Endodermal cell (in vitro differentiated cells): ENCODE data around the gene DGCR6L. TPM values are rescaled to one million over a fixed set of nuclear protein-coding genes. Genes with fewer than 3 reads are reported as not detected.
"Not testable (repeated sequence)": the region's sequence is repeated elsewhere in the genome, so short reads cannot be mapped to it uniquely, and the experiment has no call there.

Source experiments
- DNase-seq: peaks from one replicate; pipeline ENCODE4 v3.0.0-alpha.2; 2017
- H3K27ac ChIP-seq: 2 replicates; pipeline ENCODE4 v1.5.1; 2013; ENCODE audit warnings: mild to moderate bottlenecking, low read depth, low read length, moderate library complexity
- H3K27me3 ChIP-seq: 2 replicates; pipeline ENCODE4 v1.6.1; 2013; ENCODE audit warnings: mild to moderate bottlenecking, low read length, moderate library complexity; ENCODE audit not compliant: insufficient read depth, control insufficient read depth, poor library complexity, severe bottlenecking
- H3K36me3 ChIP-seq: 2 replicates; pipeline ENCODE4 v1.7.0; 2013; ENCODE audit warnings: mild to moderate bottlenecking, low read length, moderate library complexity; ENCODE audit not compliant: control insufficient read depth, insufficient read depth
- H3K4me1 ChIP-seq: one replicate; pipeline ENCODE4 v1.7.0; 2013; ENCODE audit warnings: low read length; ENCODE audit not compliant: control insufficient read depth, insufficient read depth
- H3K4me3 ChIP-seq: 2 replicates; pipeline ENCODE4 v1.5.1; 2013; ENCODE audit warnings: mild to moderate bottlenecking, low read length, moderate library complexity
- H3K9ac ChIP-seq: 2 replicates; pipeline ENCODE4 v1.6.1; 2013; ENCODE audit warnings: mild to moderate bottlenecking, low read length, moderate library complexity; ENCODE audit not compliant: poor library complexity, severe bottlenecking; ENCODE audit errors: extremely low read depth
- H3K9me3 ChIP-seq: 2 replicates; pipeline ENCODE4 v1.6.1; 2013; ENCODE audit warnings: mild to moderate bottlenecking, low read length, moderate library complexity; ENCODE audit not compliant: control insufficient read depth
- H3K27ac Mint-ChIP-seq: 2 replicates; pipeline ENCODE4 v1.8.0; 2020; ENCODE audit warnings: mixed read lengths
- H3K27me3 Mint-ChIP-seq: 2 replicates; pipeline ENCODE4 v1.8.0; 2021; ENCODE audit warnings: mild to moderate bottlenecking, mixed read lengths; ENCODE audit not compliant: insufficient read depth
- H3K36me3 Mint-ChIP-seq: 2 replicates; pipeline ENCODE4 v1.8.0; 2020; ENCODE audit warnings: low read depth, mixed read lengths
- H3K4me1 Mint-ChIP-seq: 2 replicates; pipeline ENCODE4 v1.8.0; 2020; ENCODE audit warnings: mixed read lengths
- H3K4me3 Mint-ChIP-seq: 2 replicates; pipeline ENCODE4 v1.8.0; 2020; ENCODE audit warnings: mild to moderate bottlenecking, moderate library complexity, mixed read lengths
- H3K9me3 Mint-ChIP-seq: 2 replicates; pipeline ENCODE4 v1.8.0; 2020; ENCODE audit warnings: mild to moderate bottlenecking, mixed read lengths
- WGBS, 2 experiments: methylation state at CpG; one replicate each; pipeline versions ENCODE4 v1.1.5 to v1.1.7; 2013; ENCODE audit warnings: missing lambda C conversion rate in 2 of 2, mixed read lengths in 1 of 2; ENCODE audit not compliant: insufficient coverage in 1 of 2, insufficient read length in 1 of 2; 5-methylcytosine and 5-hydroxymethylcytosine counted together
- total RNA-seq, 2 donors: library from RNA; stranded (reverse); fragmentation: NEBNext Ultra II Directional in 1 of 2; extraction: Animal tissue kit (Norgen Biotek cat#: 25700) in 1 of 2; gene quantifications; 2 replicates in 1 of 2; 3 replicates in 1 of 2; pipeline ENCODE4 v1.2.1, GENCODE V29; 2021
- TF ChIP-seq, protein P1 (sequence below): fragments of 200-600 bp; sonication (generic); conservative IDR thresholded peaks from 2 replicates; pipeline ENCODE4 v1.5.0; 2021; ENCODE audit warnings: antibody characterized with exemption, mild to moderate bottlenecking

Gene DGCR6L
- total RNA-seq, 2 donors from 2014 or later: 51.3 to 53.7 TPM

DNA sequence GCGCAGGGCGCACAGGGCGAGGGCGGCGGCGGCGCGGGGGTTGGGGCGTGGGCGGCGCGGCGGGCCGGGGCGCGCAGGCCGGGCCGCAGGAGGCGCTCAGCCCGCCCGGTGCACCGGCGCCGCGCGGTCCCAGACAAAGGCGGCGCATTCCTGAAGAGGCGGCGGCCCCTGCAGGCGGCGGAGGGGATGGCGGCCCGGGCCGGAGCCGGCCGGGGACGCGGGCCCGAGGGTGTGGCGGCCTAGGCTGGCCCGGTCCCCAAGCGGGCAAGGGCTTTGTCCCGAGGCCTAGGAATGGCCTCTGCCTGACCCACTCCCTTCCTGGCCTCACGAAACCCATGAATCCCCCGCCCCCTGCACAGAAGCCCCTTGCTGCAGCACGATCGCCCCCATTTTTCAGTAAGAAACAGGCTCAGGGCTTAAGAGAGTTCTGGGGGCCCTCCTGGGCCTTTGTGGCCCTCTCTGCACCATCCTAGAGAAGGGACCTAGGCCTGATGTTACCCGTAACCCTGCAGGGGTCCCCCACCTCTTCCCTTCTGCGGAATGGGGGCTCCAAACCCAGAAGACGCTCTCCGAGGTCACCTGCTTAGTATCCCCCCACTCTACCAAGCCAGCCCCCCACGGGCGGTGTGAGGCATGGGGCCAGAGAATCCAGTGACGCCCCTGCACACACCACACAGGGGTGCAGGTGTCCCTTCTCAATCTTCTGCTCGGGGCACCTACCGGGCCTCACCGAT lies 51.4 kb downstream of the DGCR6L start, which contains the start of gene RTN4R:
Gene RTN4R, minus strand, starts transcription at position 40 of the 734 bp plus-strand sequence. CDS start 226 bp downstream, outside the sequence.
- Mint-ChIP-seq H3K9me3 (no peaks in the 10 kb centered on the region), H3K36me3 (no peaks in the 10 kb centered on the region), H3K27me3 (no peaks in the 10 kb centered on the region), H3K4me1 (peaks cover 4% of the 10 kb centered on the region), H3K27ac (peak within 1 kb of the TSS; percentile 70), H3K4me3 (peak within 1 kb of the TSS; percentile 61)
- Histone ChIP-seq H3K4me3 (peak within 1 kb of the TSS; percentile 73), H3K9me3 (no peaks in the 10 kb centered on the region), H3K4me1 (no peaks in the 10 kb centered on the region), H3K36me3 (no peaks in the 10 kb centered on the region), H3K27ac (peak within 1 kb of the TSS; percentile 76), H3K9ac (peak within 1 kb of the TSS; percentile 38), H3K27me3 (no peaks in the 10 kb centered on the region)
- peak; percentile 89 for DNase-seq
- 17 to 33% methylated on average over 12 to 55 of the region's 58 CpGs for WGBS, 2 experiments
- TF ChIP-seq, protein P1, sequence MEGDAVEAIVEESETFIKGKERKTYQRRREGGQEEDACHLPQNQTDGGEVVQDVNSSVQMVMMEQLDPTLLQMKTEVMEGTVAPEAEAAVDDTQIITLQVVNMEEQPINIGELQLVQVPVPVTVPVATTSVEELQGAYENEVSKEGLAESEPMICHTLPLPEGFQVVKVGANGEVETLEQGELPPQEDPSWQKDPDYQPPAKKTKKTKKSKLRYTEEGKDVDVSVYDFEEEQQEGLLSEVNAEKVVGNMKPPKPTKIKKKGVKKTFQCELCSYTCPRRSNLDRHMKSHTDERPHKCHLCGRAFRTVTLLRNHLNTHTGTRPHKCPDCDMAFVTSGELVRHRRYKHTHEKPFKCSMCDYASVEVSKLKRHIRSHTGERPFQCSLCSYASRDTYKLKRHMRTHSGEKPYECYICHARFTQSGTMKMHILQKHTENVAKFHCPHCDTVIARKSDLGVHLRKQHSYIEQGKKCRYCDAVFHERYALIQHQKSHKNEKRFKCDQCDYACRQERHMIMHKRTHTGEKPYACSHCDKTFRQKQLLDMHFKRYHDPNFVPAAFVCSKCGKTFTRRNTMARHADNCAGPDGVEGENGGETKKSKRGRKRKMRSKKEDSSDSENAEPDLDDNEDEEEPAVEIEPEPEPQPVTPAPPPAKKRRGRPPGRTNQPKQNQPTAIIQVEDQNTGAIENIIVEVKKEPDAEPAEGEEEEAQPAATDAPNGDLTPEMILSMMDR: peak; percentile 75

DNA sequence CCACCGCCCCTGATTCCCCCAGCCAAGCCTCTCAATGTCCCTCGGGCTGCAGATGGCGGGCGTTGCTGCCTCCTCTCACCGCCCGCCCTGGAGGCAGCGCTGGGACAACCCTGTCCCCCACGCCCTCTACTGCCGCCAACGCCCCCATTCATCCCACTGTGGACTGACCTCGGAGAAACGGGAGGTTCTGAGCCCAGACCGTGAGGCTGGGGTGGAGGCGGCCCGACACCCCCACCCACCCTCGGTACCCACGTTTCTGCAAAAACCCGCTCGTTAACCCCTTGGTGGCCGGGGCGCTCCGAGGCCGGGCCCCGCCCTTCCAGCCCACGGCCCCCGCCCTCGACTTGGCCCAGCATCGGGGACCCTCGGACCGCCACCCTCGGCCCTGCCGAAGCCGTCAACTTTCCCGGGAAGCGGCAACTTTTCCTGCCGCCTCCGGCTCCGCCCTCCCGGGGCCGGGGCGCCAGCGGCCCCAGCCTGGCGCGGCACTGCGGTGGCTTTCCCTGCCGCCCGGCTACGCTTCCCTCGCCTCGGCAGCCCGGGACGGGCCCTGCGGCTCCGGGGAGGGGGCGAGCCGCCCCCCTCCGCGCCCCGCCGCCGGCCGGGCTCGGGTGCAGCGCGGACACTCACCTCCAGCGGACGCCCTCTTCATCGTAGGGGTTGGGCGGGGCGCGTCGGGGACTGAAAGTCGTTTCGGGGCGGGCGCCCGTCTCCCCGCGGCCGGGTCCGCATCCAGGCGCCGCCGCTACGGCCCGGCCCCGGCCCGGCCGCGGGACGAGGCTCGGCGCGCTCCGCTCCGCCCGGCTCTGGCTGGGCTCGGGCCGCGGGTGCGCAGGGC lies 52.2 kb downstream of the DGCR6L start:
- no peak overlapping the region for H3K27ac Mint-ChIP-seq
- Histone ChIP-seq H3K4me1 (no peaks in the 10 kb centered on the region), H3K4me3 (peak overlapping the region; percentile 73), H3K9ac (no peak overlapping the region), H3K27me3 (no peaks in the 10 kb centered on the region), H3K36me3 (no peaks in the 10 kb centered on the region), H3K27ac (peak overlapping the region; percentile 32), H3K9me3 (no peaks in the 10 kb centered on the region)
- no peaks in the 10 kb centered on the region for H3K27me3 Mint-ChIP-seq
- peak; percentile 71 for DNase-seq
- peak overlapping the region; percentile 61 for H3K4me3 Mint-ChIP-seq
- WGBS, 2 experiments: 0 to 1% methylated on average over 24 to 101 of the region's 101 CpGs
- TF ChIP-seq, protein P1: peak; percentile 31
- H3K4me1 Mint-ChIP-seq: peaks cover 4% of the 10 kb centered on the region
- no peaks in the 10 kb centered on the region for H3K9me3 Mint-ChIP-seq
- no peaks in the 10 kb centered on the region for H3K36me3 Mint-ChIP-seq

DNA sequence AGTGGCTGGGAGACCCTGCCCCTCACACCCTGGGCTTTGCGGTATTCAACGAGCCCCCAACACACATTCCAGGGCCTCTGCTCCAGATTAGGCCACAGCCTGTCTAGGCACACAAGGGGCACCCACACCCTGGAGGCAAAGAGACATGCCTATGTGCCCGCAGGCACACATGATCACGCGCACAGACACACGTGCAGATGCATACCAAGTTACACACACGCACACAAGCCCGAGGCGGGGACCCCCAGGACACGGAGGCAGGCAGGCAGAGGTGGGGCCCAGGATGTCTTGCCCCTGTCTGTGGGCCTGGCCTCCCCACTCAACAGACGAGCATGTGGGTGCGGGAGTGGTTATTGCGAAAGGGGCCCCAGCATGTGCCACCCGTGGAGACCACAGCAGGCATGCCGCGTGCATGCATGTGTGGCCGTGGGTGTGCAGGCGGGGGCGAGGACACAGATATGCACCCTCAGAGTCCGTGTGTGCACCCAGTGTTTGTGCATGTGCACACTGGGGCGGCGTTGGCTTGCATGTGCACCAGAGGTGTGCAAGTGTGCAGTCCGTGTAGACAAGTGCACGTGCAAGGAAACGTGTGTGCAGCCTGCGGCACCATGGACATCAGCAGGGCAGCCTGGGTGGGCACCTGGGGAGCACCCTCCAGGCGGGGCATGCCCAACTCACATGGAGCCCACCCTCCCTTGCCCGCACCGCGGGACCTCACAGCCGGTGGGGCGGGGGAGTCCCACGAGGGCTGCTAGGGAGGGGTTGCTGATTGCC lies 53.0 kb downstream of the DGCR6L start:
- H3K4me3 ChIP-seq: peak overlapping the region; percentile 73
- H3K4me3 Mint-ChIP-seq: peak overlapping the region; percentile 61
- 73 to 81% methylated on average over 8 to 33 of the region's 33 CpGs for WGBS, 2 experiments
- H3K4me1 ChIP-seq, H3K9me3 Mint-ChIP-seq, H3K27me3 Mint-ChIP-seq, H3K36me3 ChIP-seq, H3K36me3 Mint-ChIP-seq, H3K27me3 ChIP-seq, H3K4me1 Mint-ChIP-seq, DNase-seq, H3K9me3 ChIP-seq, H3K27ac Mint-ChIP-seq, H3K27ac ChIP-seq, H3K9ac ChIP-seq: not testable (repeated sequence)

DNA sequence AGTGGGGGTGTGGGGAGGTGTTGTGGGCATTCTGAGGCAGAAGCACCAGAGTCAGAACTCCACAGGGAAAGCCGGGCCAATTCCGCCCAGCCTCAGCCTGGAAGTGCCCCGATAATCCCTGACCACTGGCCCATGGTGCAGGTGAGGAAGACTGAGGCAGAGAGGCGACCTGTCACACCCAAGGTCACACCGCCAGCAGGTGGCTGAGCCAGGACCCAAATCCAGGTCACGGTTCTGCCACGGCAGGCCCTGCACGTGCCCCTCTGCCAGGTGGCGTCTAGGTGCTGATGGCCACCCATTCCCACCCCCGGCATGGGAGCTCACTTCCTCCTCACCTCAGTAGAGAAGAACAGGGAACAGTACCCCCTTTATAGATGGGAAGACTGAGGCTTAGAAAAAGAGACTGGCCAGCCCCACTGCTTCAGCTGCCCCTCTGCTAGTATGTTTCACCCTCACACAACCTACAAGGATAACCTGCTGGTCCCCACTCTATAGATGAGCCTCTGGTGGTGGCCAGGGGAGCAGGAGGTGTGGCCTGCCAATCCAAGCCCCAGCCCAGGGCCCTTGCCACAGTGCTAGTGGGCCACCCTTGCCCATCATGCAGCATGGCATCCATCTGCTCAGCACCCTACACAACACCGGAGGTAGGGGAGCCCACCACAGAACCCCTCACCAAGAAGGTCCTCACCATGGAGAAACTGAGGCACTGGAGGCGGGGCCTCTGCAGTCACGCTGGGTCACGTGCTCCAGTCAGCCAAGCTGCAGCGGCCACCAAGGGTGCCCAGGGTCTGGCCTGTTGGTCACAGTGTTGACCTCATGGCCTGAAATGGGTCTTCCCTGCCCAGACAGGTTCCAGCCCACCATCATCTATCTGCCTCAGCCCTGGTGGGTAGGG lies 53.8 kb downstream of the DGCR6L start:
- peak overlapping the region; percentile 61 for H3K4me3 Mint-ChIP-seq
- WGBS, 2 experiments: 96 to 100% methylated on average over 5 to 10 of the region's 15 CpGs
- H3K27me3 Mint-ChIP-seq, H3K27me3 ChIP-seq, H3K36me3 Mint-ChIP-seq, H3K9ac ChIP-seq, H3K9me3 ChIP-seq, H3K4me1 ChIP-seq, H3K9me3 Mint-ChIP-seq, H3K4me3 ChIP-seq, H3K4me1 Mint-ChIP-seq, H3K36me3 ChIP-seq, H3K27ac Mint-ChIP-seq, H3K27ac ChIP-seq, DNase-seq: not testable (repeated sequence)
